Body of pancreas (tissue), 4 donors: ENCODE data around the gene C1orf52. TPM values are rescaled to one million over a fixed set of nuclear protein-coding genes. Genes with fewer than 3 reads are reported as not detected.

Experiments used
- ATAC-seq: fragments of 150-250 bp; one replicate; pipeline ENCODE4 v1.9.1; 2016
- DNase-seq, 4 donors: peaks; one replicate each; pipeline ENCODE4 v3.0.0-alpha.2; 2019
- H3K27ac ChIP-seq, 4 donors: fragments of 200-600 bp; sonication (generic); 1 replicate in 3 of 4; 2 replicates in 1 of 4; pipeline versions ENCODE4 v1.5.1 to v1.6.1; 2016 to 2019; ENCODE audit warnings: mild to moderate bottlenecking in 1 of 4, mixed read lengths in 1 of 4, moderate library complexity in 1 of 4
- H3K27me3 ChIP-seq, 2 donors: fragments of 200-600 bp; sonication (generic); one replicate each; pipeline ENCODE4 v1.6.0; 2016; ENCODE audit warnings: mild to moderate bottlenecking in 1 of 2
- H3K36me3 ChIP-seq, 2 donors: fragments of 200-600 bp; sonication (generic); replicated peaks in 1 of 2; 2 replicates each; pipeline ENCODE4 v1.5.1; 2016; ENCODE audit warnings: low read depth in 2 of 2; ENCODE audit not compliant: insufficient read depth in 1 of 2
- H3K4me1 ChIP-seq: fragments of 200-600 bp; sonication (generic); one replicate; pipeline ENCODE4 v1.6.0; 2016
- H3K4me3 ChIP-seq, 2 donors: fragments of 200-600 bp; sonication (generic); 1 replicate in 1 of 2; 2 replicates in 1 of 2; pipeline ENCODE4 v1.5.1; 2016 to 2019
- H3K9me3 ChIP-seq, 3 donors: fragments of 200-600 bp; sonication (generic); 1 replicate in 2 of 3; 2 replicates in 1 of 3; pipeline ENCODE4 v1.5.1; 2016
- CTCF ChIP-seq, 7 experiments: fragments of 450-650 bp in 4 of 7; fragments of 200-600 bp in 3 of 7; sonication (generic) in 3 of 7; IDR thresholded peaks; one replicate each; pipeline ENCODE4 v1.5.1; 2016 to 2019; ENCODE audit warnings: antibody characterized with exemption in 7 of 7
- POLR2A ChIP-seq, 3 donors: fragments of 450-650 bp; IDR thresholded peaks; one replicate each; pipeline ENCODE4 v1.6.1; 2016; ENCODE audit warnings: antibody characterized with exemption in 3 of 3, mild to moderate bottlenecking in 2 of 3
- WGBS, 2 donors: methylation state at CpG; one replicate each; pipeline ENCODE4 v1.1.5; 2017; 5-methylcytosine and 5-hydroxymethylcytosine counted together
- intact Hi-C: fragments of 100-400 bp; cut with DNase I; formaldehyde crosslinking; loops from one replicate; pipeline ENCODE4 v1.15.1; 2023
- total RNA-seq, 2 donors: library from RNA; depleted of rRNA; stranded (reverse); fragments of >200 nt; gene quantifications; one replicate each; pipeline ENCODE4 v1.1.0, GENCODE V29; 2016

C1orf52 gene
- total RNA-seq, 2 donors from 2014 or later = 6.6 to 20.2 TPM

GRCh38 chr1:85244271-85245061 is 15.0 kb downstream of the C1orf52 start:
- TF ChIP-seq POLR2A (IDR thresholded peaks at IDR 0.05) (no peak), CTCF (IDR thresholded peaks at IDR 0.05) (no peak)
- no peaks in the 10 kb centered on the region for H3K9me3 ChIP-seq
- H3K4me3 ChIP-seq = no peak overlapping the region
- intact Hi-C loops = loop anchor here (5.0 kb wide), 1 partner anchor 132 kb away; no protein-coding TSS in a partner anchor
- no peaks in the 10 kb centered on the region for H3K36me3 ChIP-seq
- 70 to 81% methylated on average over 4 of the region's 4 CpGs for WGBS, 2 donors
- peaks cover 16% of the 10 kb centered on the region for H3K4me1 ChIP-seq
- ATAC-seq (no peak), DNase-seq (no peak)
- no peaks in the 10 kb centered on the region for H3K27me3 ChIP-seq
- no peak overlapping the region for H3K27ac ChIP-seq

GRCh38 chr1:85243372-85243771 is 16.1 kb downstream of the C1orf52 start:
- no peak for ATAC-seq
- H3K27ac ChIP-seq = no peak overlapping the region
- no peak for TF ChIP-seq CTCF (IDR thresholded peaks at IDR 0.05)
- TF ChIP-seq POLR2A (IDR thresholded peaks at IDR 0.05) = no peak

GRCh38 chr1:85240643-85241042 is 18.8 kb downstream of the C1orf52 start:
- WGBS, 2 donors = 3 to 12% methylated on average over 1 of the region's 1 CpG

More at GRCh38 chr1:85243372-85243771, 16.1 kb downstream of the C1orf52 start:
- DNase-seq = no peak
- Histone ChIP-seq H3K4me3 (no peak overlapping the region), H3K27me3 (no peaks in the 10 kb centered on the region), H3K4me1 (peaks cover 16% of the 10 kb centered on the region), H3K9me3 (no peaks in the 10 kb centered on the region), H3K36me3 (no peaks in the 10 kb centered on the region)
- intact Hi-C loops = no loop called here

GRCh38 chr1:85240174-85240601 is 19.3 kb downstream of the C1orf52 start:
- Histone ChIP-seq H3K9me3 (no peaks in the 10 kb centered on the region), H3K4me3 (no peak overlapping the region), H3K4me1 (peaks cover 26% of the 10 kb centered on the region), H3K27me3 (no peaks in the 10 kb centered on the region), H3K36me3 (no peaks in the 10 kb centered on the region), H3K27ac (peak overlapping the region in 3 of 4 donors; percentile 28 to 75 (median 49))
- 14 to 22% methylated on average over 1 of the region's 1 CpG for WGBS, 2 donors
- peak; percentile 21 to 51 (median 43) for DNase-seq
- TF ChIP-seq CTCF (IDR thresholded peaks at IDR 0.05) (peak in 4 of 7 experiments; percentile 31 to 49 (median 48)), POLR2A (IDR thresholded peaks at IDR 0.05) (no peak)
- intact Hi-C loops = no loop called here
- peak; percentile 77 for ATAC-seq

More at GRCh38 chr1:85240643-85241042, 18.8 kb downstream of the C1orf52 start:
- intact Hi-C loops = no loop called here
- H3K4me1 ChIP-seq = peaks cover 26% of the 10 kb centered on the region
- ATAC-seq (peak; percentile 54), DNase-seq (no peak)
- H3K9me3 ChIP-seq = no peaks in the 10 kb centered on the region
- H3K36me3 ChIP-seq = no peaks in the 10 kb centered on the region
- H3K4me3 ChIP-seq = no peak overlapping the region
- no peak for TF ChIP-seq POLR2A (IDR thresholded peaks at IDR 0.05)
- no peak for TF ChIP-seq CTCF (IDR thresholded peaks at IDR 0.05)
- no peaks in the 10 kb centered on the region for H3K27me3 ChIP-seq
- H3K27ac ChIP-seq = peak overlapping the region; percentile 28 to 75 (median 51)
